ENCODE results near the gene CAMK4. TPM values are rescaled to one million over a fixed set of nuclear protein-coding genes. Genes with fewer than 3 reads are reported as not detected.

CAMK4 gene
- total RNA-seq, 1 experiment from 2014 or later = 6.3 TPM

- H3K9me3 ChIP-seq (ENCODE audit: control insufficient read depth, low read depth, low read length) = no peaks in the 10 kb centered on the region
- no peaks in the 10 kb centered on the region for H3K23me2 ChIP-seq (ENCODE audit: insufficient read length, low read depth, low read length, poor library complexity, severe bottlenecking)
- no peak overlapping the region for H2AFZ ChIP-seq (ENCODE audit: low read length)
- H4K8ac ChIP-seq (replicated peaks; ENCODE audit: insufficient read length, low read depth, low read length) = no peak overlapping the region
- no peak overlapping the region for H2BK120ac ChIP-seq (ENCODE audit: low read depth, low read length, poor library complexity, severe bottlenecking)
- peaks cover 1 to 5% of the 10 kb centered on the region in 2 experiments; a peak in 3 of 4 replicates for H3K4me1 Mint-ChIP-seq
- H4K20me1 ChIP-seq (ENCODE audit: control insufficient read depth, insufficient read depth, insufficient read length) = no peaks in the 10 kb centered on the region
- H3K79me1 ChIP-seq (ENCODE audit: insufficient read depth, low read depth, low read length, poor library complexity, severe bottlenecking) = no peaks in the 10 kb centered on the region
- H3K4me2 ChIP-seq (ENCODE audit: insufficient read depth, insufficient read length, low read length) = no peak overlapping the region
- no peak overlapping the region for H2AK5ac ChIP-seq (ENCODE audit: insufficient read length, low read length)
- H3K27ac ChIP-seq (ENCODE audit: insufficient read length, low read depth, low read length) = no peak overlapping the region
- H3K27me3 ChIP-seq (ENCODE audit: insufficient read depth, low read length) = no peaks in the 10 kb centered on the region
- no peak overlapping the region for H2BK12ac ChIP-seq (ENCODE audit: insufficient read length, low read depth, low read length)
- no CpG with 5 or more reads among the region's 8 CpGs for WGBS (ENCODE audit: extremely low coverage, insufficient read length, low lambda C conversion rate)
- H2BK5ac ChIP-seq (ENCODE audit: insufficient read length, low read length) = no peak overlapping the region
- no peak overlapping the region for H3K23ac ChIP-seq (ENCODE audit: insufficient read length, low read depth, low read length)
- no peak overlapping the region for H4K5ac ChIP-seq (ENCODE audit: insufficient read length, low read depth, low read length)
- DNase-seq = no peak
- no peaks in the 10 kb centered on the region; the same call in 1 of the 2 replicates for H3K4me1 ChIP-seq (ENCODE audit: insufficient read depth, low read length)
- no peak overlapping the region for H3K14ac ChIP-seq (ENCODE audit: insufficient read depth, low read length)
- H3K9ac ChIP-seq (ENCODE audit: extremely low read depth, insufficient read length, low read length) = no peak overlapping the region
- H3K36me3 Mint-ChIP-seq (ENCODE audit: insufficient read depth in 1 of 3, low read depth in 3 of 3) = no peaks in the 10 kb centered on the region
- H3K27me3 Mint-ChIP-seq (ENCODE audit: low read depth) = no peaks in the 10 kb centered on the region
- H3K4me3 Mint-ChIP-seq = no peak overlapping the region
- no peak for TF ChIP-seq CTCF (conservative IDR thresholded peaks at IDR 0.05)
- H2BK15ac ChIP-seq (ENCODE audit: low read depth, low read length) = no peak overlapping the region
- no peak overlapping the region for H3K56ac ChIP-seq (ENCODE audit: insufficient read length, low read depth, low read length)
- no peaks in the 10 kb centered on the region for H3K9me3 Mint-ChIP-seq
- no peak overlapping the region for H2BK20ac ChIP-seq (ENCODE audit: low read depth, low read length, poor library complexity, severe bottlenecking)
- no peaks in the 10 kb centered on the region for H3K79me2 ChIP-seq (ENCODE audit: insufficient read depth, low read length)
- H3K4ac ChIP-seq (ENCODE audit: low read depth, low read length) = no peak overlapping the region
- no peak overlapping the region for H4K91ac ChIP-seq (ENCODE audit: insufficient read length, low read depth, low read length)
- H3K27ac Mint-ChIP-seq = peak overlapping the region in 1 of 3 experiments; percentile 4; a peak in 3 of 7 replicates
- no peak overlapping the region for H3K18ac ChIP-seq (ENCODE audit: insufficient read length, low read depth, low read length)
- H3T11ph ChIP-seq (ENCODE audit: low read length) = no peak overlapping the region
Measured at GRCh38 chr5:111345731-111346130, 121.5 kb downstream of the CAMK4 start.
